ENCODE measurements around the gene WRAP53. TPM values are rescaled to one million over a fixed set of nuclear protein-coding genes. Genes with fewer than 3 reads are reported as not detected.
A peak's percentile ranks its signal among the peaks of the same experiment; 100 is the strongest.

Gene WRAP53
- total and polyA plus RNA-seq, 7 donors: 4.5 to 14.4 (median 6.5) TPM

DNA sequence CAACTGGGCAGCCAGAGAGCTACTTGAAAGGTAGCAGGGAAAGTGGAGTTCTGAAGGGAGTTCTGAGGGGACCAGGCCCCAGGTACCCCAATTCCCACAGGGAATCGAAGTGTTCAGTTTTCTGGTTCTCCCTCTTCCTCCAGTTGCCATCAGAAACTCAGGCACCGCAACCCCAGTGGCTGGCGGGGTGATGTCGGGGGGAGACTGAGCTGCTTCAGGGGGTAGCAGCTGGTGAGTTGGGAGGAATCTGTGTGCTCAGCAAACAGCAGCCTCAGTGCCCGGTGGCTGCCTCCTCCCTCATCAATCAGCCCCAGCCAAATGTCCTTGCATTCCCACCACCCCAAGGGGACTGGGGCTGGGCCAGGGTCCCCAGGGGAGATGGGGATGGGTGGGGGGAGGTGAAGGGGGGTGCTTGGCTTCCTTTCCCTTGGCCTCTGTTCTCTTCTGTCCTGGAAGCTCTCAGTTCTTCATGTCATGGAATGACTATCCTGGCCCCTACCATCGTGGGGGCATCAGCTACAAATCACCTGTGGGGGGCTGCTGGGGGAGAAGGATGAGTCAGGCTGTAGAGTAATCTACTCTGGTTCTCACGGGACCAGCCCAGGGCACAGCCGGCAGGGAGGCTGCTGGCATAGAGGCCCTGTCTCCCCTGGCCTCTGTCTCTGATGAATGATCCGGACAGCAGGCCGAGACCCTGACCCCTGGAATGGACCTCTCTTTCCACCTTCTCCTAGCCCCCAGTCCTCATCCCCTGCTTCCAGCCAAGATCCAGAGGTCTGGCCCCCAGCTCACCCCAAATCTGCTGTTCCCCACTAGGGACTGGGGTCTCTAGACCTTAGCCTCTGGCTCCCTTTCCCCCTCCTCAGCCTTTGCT, 26.7 kb downstream of the WRAP53 start:
- no peak for ATAC-seq
- H3K27me3 ChIP-seq (ENCODE audit: insufficient read depth in 3 of 3, low read length in 2 of 3): peaks cover 0 to 79% (median 14%) of the 10 kb centered on the region in 3 donors

DNA sequence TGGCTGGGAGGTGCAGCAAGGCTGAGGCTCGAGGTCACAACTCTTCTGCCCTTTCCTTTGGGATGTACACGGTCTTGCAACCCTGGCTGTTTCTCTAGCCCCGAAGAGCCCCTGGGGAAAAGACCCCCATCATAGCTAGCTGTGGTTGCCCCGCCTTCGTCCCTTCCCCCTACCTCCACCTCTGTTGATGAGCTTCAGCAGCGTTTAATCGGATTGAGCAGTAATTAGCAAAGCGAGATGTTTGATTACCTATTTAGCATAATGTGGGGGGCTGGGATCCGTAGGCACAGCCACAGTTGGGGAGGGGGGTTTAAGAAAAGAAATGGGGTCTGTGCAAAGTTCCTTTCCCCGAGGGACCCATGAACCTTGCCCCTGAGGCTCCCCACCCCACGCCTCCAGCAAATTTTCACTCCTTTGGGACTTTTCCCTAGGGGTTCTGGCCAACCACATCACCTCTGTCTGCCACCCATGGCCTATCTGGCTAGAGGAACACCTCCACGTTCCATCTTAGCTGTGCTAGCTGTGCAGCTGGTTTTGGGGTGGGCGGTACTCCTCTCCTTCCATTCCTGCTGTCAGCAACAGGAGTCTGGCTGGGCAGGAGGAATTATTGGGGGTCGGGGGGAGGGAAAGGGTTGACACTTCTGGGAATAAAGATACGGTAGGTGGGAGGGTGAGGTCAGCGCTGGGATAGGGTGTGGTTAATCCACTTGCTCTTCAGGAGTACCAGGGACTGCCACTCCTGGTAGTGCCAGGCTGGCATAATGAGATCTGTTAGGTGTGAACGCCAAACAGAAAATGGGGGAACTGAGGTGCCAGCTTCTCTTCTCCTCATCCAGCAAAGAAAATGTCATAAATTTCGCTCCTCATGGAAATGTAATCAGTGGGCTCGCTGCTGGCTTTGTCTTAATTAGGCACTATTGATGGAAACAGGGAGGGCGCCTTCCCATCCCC, 27.9 kb downstream of the WRAP53 start:
- Histone ChIP-seq H3K9me3 (no peaks in the 10 kb centered on the region), H3K27me3 (ENCODE audit: insufficient read depth in 3 of 3, low read length in 2 of 3) (peaks cover 0 to 84% (median 14%) of the 10 kb centered on the region in 3 donors), H3K36me3 (ENCODE audit: insufficient read depth in 1 of 2, low read depth in 1 of 2) (no peaks in the 10 kb centered on the region), H3K4me1 (peaks cover 4% of the 10 kb centered on the region), H3K4me3 (peak overlapping the region; percentile 65), H3K27ac (no peak overlapping the region)
- TF ChIP-seq, protein P1, sequence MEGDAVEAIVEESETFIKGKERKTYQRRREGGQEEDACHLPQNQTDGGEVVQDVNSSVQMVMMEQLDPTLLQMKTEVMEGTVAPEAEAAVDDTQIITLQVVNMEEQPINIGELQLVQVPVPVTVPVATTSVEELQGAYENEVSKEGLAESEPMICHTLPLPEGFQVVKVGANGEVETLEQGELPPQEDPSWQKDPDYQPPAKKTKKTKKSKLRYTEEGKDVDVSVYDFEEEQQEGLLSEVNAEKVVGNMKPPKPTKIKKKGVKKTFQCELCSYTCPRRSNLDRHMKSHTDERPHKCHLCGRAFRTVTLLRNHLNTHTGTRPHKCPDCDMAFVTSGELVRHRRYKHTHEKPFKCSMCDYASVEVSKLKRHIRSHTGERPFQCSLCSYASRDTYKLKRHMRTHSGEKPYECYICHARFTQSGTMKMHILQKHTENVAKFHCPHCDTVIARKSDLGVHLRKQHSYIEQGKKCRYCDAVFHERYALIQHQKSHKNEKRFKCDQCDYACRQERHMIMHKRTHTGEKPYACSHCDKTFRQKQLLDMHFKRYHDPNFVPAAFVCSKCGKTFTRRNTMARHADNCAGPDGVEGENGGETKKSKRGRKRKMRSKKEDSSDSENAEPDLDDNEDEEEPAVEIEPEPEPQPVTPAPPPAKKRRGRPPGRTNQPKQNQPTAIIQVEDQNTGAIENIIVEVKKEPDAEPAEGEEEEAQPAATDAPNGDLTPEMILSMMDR (IDR thresholded peaks at IDR 0.05): no peak
- no peak for ATAC-seq
- DNase-seq: no peak
- intact Hi-C loops (cut with DNase I): no loop called here
- 29 to 36% (median 32%) methylated on average over 20 of the region's 20 CpGs for WGBS, 3 donors

More for the DNA sequence above, 26.7 kb downstream of the WRAP53 start:
- H3K4me1 ChIP-seq: peaks cover 4% of the 10 kb centered on the region
- no peak overlapping the region for H3K27ac ChIP-seq
- H3K4me3 ChIP-seq: no peak overlapping the region
- intact Hi-C loops (cut with DNase I): no loop called here
- 58 to 71% (median 59%) methylated on average over 10 of the region's 10 CpGs for WGBS, 3 donors
- no peaks in the 10 kb centered on the region for H3K9me3 ChIP-seq
- no peaks in the 10 kb centered on the region for H3K36me3 ChIP-seq (ENCODE audit: insufficient read depth in 1 of 2, low read depth in 1 of 2)
- TF ChIP-seq, protein P1 (IDR thresholded peaks at IDR 0.05): no peak
- no peak for DNase-seq

DNA sequence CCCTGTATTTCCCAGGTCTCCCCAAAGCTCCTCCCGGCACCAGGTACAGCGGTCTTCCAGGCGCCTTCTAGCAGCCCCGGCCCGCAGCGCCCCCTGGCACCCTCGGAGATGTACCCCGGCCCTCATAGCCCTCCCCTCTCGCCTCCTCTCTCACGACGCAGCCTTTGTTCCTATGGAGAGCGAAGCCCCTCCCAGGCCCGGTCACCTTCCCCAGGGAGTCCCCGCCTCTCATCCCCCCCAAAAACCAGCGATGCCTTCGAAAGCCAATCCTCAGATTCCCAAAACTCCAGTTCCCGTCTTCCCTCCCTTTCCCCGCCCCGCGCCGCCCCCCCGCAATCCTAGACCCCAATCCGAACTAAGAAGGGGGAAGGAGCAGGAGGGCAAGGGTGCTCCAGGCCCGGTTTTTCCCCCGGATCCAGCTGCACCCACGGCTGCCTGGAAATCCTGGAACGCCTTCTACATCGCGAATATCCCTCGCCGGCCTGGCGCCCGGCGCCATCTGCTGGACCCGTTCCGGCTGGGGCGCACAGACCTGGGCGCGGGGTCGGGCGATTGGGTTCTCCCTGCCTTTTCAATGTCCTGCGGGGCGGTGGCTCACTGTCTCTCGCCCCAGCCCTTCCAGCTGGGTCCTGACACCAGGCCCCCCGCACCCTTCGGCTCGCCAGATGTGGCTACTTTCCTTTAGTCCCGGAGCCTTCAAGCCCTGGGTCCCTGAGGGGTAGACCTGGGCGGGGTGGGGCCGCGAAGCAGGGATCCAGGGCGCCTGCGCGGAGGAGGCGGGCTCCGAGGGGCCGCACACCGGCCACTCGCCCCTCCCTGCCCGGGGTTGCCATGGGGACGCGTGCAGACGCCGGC, 28.9 kb downstream of the WRAP53 start, which contains the start of gene DNAH2:
Gene DNAH2 (plus strand): TSS at position 844 of the 855 bp plus-strand sequence. CDS start 1,991 bp downstream, outside the sequence.
- 0 to 1% (median 1%) methylated on average over 54 to 64 of the region's 64 CpGs for WGBS, 3 donors
- TF ChIP-seq, protein P1 (IDR thresholded peaks at IDR 0.05): peak; percentile 40
- Histone ChIP-seq H3K36me3 (ENCODE audit: insufficient read depth in 1 of 2, low read depth in 1 of 2) (no peaks in the 10 kb centered on the region), H3K27ac (no peak within 1 kb of the TSS), H3K4me3 (peak within 1 kb of the TSS; percentile 65), H3K4me1 (peaks cover 4% of the 10 kb centered on the region), H3K9me3 (no peaks in the 10 kb centered on the region), H3K27me3 (ENCODE audit: insufficient read depth in 3 of 3, low read length in 2 of 3) (peaks cover 0 to 81% (median 12%) of the 10 kb centered on the region in 3 donors)
- intact Hi-C loops (cut with DNase I): no loop called here
- DNase-seq (peak; percentile 66 to 79), ATAC-seq (peak; percentile 71 to 91 (median 80))

DNA sequence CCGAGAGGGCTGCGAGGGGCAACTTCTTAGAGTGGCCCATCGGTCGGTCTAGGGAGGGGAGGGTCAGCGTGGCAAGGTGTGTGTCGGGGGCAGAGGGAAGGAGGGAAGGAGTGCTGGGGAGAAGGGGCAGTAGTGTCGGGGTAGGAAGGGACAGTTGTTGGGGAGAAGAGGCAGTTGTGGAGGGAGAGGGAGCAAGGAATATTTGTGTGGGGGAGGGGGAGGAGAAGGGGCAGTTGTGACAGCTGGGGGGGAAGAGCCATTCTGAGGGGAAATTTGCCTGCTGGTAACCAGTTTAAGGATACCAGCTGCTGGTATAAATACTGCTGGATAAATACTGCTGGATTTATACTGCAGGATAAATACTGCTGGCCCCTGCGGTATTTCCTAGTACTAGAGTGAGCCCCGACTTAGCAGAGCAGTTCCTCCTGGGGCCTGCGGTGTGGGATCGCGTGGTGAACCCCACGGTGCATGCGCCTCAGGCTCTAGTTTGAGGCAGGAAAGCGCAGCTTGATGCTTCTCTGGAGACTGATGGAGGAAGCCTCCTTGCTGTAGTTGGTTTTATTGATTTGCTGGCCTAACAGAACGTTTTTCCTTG, 29.6 kb downstream of the WRAP53 start:
- ATAC-seq (no peak), DNase-seq (no peak)
- Histone ChIP-seq H3K4me1 (peaks cover 4% of the 10 kb centered on the region), H3K36me3 (ENCODE audit: insufficient read depth in 1 of 2, low read depth in 1 of 2) (no peaks in the 10 kb centered on the region), H3K4me3 (peak overlapping the region; percentile 65), H3K27me3 (ENCODE audit: insufficient read depth in 3 of 3, low read length in 2 of 3) (peaks cover 0 to 74% (median 12%) of the 10 kb centered on the region in 3 donors), H3K27ac (no peak overlapping the region), H3K9me3 (no peaks in the 10 kb centered on the region)
- 14 to 17% (median 15%) methylated on average over 14 to 16 of the region's 16 CpGs for WGBS, 3 donors
- intact Hi-C loops (cut with DNase I): no loop called here
- TF ChIP-seq, protein P1 (IDR thresholded peaks at IDR 0.05): no peak

Measured in psoas muscle (tissue), 8 donors.